ENCODE results near the gene PLA2G6. TPM values are rescaled to one million over a fixed set of nuclear protein-coding genes. Genes with fewer than 3 reads are reported as not detected.
"Not testable (repeated sequence)": the region's sequence is repeated elsewhere in the genome, so short reads cannot be mapped to it uniquely, and the experiment has no call there.

The PLA2G6 gene
- total RNA-seq, 1 experiment from 2014 or later: 29.9 TPM

DNA sequence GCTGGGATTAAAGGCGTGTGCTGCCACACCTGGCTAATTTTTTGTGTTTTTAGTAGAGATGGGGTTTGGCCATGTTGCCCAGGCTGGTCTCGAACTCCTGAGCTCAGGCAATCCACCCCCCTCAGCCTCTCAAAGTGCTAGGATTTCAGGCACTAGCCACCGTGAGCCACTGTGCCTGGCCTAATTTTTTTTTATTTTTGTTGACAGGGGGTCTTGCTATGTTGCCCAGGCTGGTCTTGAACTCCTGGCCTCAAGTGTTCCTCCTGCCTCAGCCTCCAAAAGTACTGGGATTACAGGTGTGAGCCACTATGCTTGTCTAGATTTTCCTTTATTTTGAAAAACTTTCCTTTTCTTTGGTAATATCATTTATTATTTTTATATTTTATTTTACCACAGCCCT, 35.5 kb downstream of the PLA2G6 start:
- TF ChIP-seq ZNF121 (CRISPR knock-in tag; IDR thresholded peaks at IDR 0.05): peak; percentile 70; the same call in 1 of the 2 replicates
- peak; percentile 67; the same call in 1 of the 2 replicates for TF ChIP-seq GTF2I (CRISPR knock-in tag; conservative IDR thresholded peaks at IDR 0.05)
- POLR2A ChIA-PET: interaction anchor here (0.6 to 0.7 kb wide), 2 partner anchors 34 to 89 kb away, joined by 3 to 4 read pairs; partner anchors contain the start of gene PICK1
- H3K27me3 Mint-ChIP-seq (ENCODE audit: low read depth); DNase-seq (ENCODE audit: low spot score); H3K27ac Mint-ChIP-seq; H3K4me1 Mint-ChIP-seq; H3K36me3 Mint-ChIP-seq; H3K4me3 Mint-ChIP-seq; H3K9me3 Mint-ChIP-seq; ATAC-seq: not testable (repeated sequence)
- CTCF ChIA-PET: interaction anchor here (1.4 to 5.7 kb wide), 6 partner anchors 22 to 94 kb away, joined by 4 to 46 read pairs (median 20); partner anchors contain the start of gene BAIAP2L2

- DNase-seq (ENCODE audit: low spot score): no peak
- ATAC-seq: peak; percentile 63
These were observed 37.6 kb downstream of the PLA2G6 start for GRCh38 chr22:38144025-38144405.

More at GRCh38 chr22:38144025-38144405, 37.6 kb downstream of the PLA2G6 start:
- H3K4me1 Mint-ChIP-seq: peaks cover 9% of the 10 kb centered on the region
- ChIA-PET CTCF (interaction anchor here (0.6 to 5.7 kb wide), 13 partner anchors 20 to 141 kb away, joined by 3 to 46 read pairs (median 6); partner anchors contain the start of genes BAIAP2L2 and PICK1), POLR2A (interaction anchor here (1.7 kb wide), 1 partner anchor 71 kb away, joined by 3 read pairs; no protein-coding TSS in a partner anchor)
- H3K4me3 Mint-ChIP-seq: no peak overlapping the region
- no peak overlapping the region for H3K27ac Mint-ChIP-seq
- no peaks in the 10 kb centered on the region for H3K27me3 Mint-ChIP-seq (ENCODE audit: low read depth)
- peaks cover 2% of the 10 kb centered on the region for H3K36me3 Mint-ChIP-seq
- no peaks in the 10 kb centered on the region for H3K9me3 Mint-ChIP-seq
- TF ChIP-seq USF2 (CRISPR knock-in tag; IDR thresholded peaks at IDR 0.05) (no peak), FOXJ3 (CRISPR knock-in tag; IDR thresholded peaks at IDR 0.05; ENCODE audit: borderline replicate concordance) (no peak), GRHL2 (CRISPR knock-in tag; IDR thresholded peaks at IDR 0.05; ENCODE audit: insufficient replicate concordance, severe bottlenecking) (no peak), TP53 (CRISPR knock-in tag; IDR thresholded peaks at IDR 0.05) (no peak), TCF7 (CRISPR knock-in tag; IDR thresholded peaks at IDR 0.05; ENCODE audit: low read depth) (no peak), MAX (CRISPR knock-in tag; IDR thresholded peaks at IDR 0.05) (no peak), RORB (CRISPR knock-in tag; IDR thresholded peaks at IDR 0.05) (no peak), TEAD4 (CRISPR knock-in tag; IDR thresholded peaks at IDR 0.05) (no peak), CBFB (CRISPR knock-in tag; IDR thresholded peaks at IDR 0.05; ENCODE audit: low read depth) (no peak), ZNF423 (CRISPR knock-in tag; IDR thresholded peaks at IDR 0.05) (no peak), ZNF671 (CRISPR knock-in tag; IDR thresholded peaks at IDR 0.05) (no peak), IRF2 (CRISPR knock-in tag; IDR thresholded peaks at IDR 0.05; ENCODE audit: borderline replicate concordance, low read depth) (no peak), ZSCAN18 (CRISPR knock-in tag; IDR thresholded peaks at IDR 0.05) (no peak)
- TF ChIP-seq, protein P1, sequence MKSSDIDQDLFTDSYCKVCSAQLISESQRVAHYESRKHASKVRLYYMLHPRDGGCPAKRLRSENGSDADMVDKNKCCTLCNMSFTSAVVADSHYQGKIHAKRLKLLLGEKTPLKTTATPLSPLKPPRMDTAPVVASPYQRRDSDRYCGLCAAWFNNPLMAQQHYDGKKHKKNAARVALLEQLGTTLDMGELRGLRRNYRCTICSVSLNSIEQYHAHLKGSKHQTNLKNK (CRISPR knock-in tag; IDR thresholded peaks at IDR 0.05): no peak
- TF ChIP-seq, protein P2, sequence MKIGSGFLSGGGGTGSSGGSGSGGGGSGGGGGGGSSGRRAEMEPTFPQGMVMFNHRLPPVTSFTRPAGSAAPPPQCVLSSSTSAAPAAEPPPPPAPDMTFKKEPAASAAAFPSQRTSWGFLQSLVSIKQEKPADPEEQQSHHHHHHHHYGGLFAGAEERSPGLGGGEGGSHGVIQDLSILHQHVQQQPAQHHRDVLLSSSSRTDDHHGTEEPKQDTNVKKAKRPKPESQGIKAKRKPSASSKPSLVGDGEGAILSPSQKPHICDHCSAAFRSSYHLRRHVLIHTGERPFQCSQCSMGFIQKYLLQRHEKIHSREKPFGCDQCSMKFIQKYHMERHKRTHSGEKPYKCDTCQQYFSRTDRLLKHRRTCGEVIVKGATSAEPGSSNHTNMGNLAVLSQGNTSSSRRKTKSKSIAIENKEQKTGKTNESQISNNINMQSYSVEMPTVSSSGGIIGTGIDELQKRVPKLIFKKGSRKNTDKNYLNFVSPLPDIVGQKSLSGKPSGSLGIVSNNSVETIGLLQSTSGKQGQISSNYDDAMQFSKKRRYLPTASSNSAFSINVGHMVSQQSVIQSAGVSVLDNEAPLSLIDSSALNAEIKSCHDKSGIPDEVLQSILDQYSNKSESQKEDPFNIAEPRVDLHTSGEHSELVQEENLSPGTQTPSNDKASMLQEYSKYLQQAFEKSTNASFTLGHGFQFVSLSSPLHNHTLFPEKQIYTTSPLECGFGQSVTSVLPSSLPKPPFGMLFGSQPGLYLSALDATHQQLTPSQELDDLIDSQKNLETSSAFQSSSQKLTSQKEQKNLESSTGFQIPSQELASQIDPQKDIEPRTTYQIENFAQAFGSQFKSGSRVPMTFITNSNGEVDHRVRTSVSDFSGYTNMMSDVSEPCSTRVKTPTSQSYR (CRISPR knock-in tag; IDR thresholded peaks at IDR 0.05): no peak
- TF ChIP-seq, protein P3, sequence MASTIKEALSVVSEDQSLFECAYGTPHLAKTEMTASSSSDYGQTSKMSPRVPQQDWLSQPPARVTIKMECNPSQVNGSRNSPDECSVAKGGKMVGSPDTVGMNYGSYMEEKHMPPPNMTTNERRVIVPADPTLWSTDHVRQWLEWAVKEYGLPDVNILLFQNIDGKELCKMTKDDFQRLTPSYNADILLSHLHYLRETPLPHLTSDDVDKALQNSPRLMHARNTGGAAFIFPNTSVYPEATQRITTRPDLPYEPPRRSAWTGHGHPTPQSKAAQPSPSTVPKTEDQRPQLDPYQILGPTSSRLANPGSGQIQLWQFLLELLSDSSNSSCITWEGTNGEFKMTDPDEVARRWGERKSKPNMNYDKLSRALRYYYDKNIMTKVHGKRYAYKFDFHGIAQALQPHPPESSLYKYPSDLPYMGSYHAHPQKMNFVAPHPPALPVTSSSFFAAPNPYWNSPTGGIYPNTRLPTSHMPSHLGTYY (CRISPR knock-in tag; IDR thresholded peaks at IDR 0.05): no peak
- TF ChIP-seq, protein P4, sequence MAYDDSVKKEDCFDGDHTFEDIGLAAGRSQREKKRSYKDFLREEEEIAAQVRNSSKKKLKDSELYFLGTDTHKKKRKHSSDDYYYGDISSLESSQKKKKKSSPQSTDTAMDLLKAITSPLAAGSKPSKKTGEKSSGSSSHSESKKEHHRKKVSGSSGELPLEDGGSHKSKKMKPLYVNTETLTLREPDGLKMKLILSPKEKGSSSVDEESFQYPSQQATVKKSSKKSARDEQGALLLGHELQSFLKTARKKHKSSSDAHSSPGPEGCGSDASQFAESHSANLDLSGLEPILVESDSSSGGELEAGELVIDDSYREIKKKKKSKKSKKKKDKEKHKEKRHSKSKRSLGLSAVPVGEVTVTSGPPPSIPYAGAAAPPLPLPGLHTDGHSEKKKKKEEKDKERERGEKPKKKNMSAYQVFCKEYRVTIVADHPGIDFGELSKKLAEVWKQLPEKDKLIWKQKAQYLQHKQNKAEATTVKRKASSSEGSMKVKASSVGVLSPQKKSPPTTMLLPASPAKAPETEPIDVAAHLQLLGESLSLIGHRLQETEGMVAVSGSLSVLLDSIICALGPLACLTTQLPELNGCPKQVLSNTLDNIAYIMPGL (CRISPR knock-in tag; IDR thresholded peaks at IDR 0.05): no peak
- TF ChIP-seq, protein P5, sequence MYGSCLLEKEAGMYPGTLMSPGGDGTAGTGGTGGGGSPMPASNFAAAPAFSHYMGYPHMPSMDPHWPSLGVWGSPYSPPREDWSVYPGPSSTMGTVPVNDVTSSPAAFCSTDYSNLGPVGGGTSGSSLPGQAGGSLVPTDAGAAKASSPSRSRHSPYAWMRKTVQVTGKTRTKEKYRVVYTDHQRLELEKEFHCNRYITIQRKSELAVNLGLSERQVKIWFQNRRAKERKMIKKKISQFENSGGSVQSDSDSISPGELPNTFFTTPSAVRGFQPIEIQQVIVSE (CRISPR knock-in tag; IDR thresholded peaks at IDR 0.05; ENCODE audit: borderline replicate concordance): no peak
